ENCODE results near the gene TFAM. TPM values are rescaled to one million over a fixed set of nuclear protein-coding genes. Genes with fewer than 3 reads are reported as not detected.
"Not testable (repeated sequence)": the region's sequence is repeated elsewhere in the genome, so short reads cannot be mapped to it uniquely, and the experiment has no call there.

TFAM gene
- total RNA-seq, 1 donor = 26.3 TPM

- TF ChIP-seq CTCF (IDR thresholded peaks at IDR 0.05; ENCODE audit: insufficient read depth, low read depth, low read length) = no peak
- H3K4me3 ChIP-seq (ENCODE audit: low read depth, low read length) = no peak overlapping the region
- peak; percentile 64 for DNase-seq (ENCODE audit: low read depth)
These were observed 15.4 kb downstream of the TFAM start for GRCh38 chr10:58400609-58401008.

- no peak for DNase-seq (ENCODE audit: low read depth)
- no peak for TF ChIP-seq CTCF (IDR thresholded peaks at IDR 0.05; ENCODE audit: insufficient read depth, low read depth, low read length)
- H3K4me3 ChIP-seq (ENCODE audit: low read depth, low read length) = no peak overlapping the region
These were observed 18.8 kb downstream of the TFAM start for GRCh38 chr10:58404001-58404400.

- H3K4me3 ChIP-seq (ENCODE audit: low read depth, low read length) = no peak overlapping the region
- no peak for DNase-seq (ENCODE audit: low read depth)
- no peak for TF ChIP-seq CTCF (IDR thresholded peaks at IDR 0.05; ENCODE audit: insufficient read depth, low read depth, low read length)
These were observed 24.9 kb downstream of the TFAM start for GRCh38 chr10:58409956-58410610.

- no peak for TF ChIP-seq CTCF (IDR thresholded peaks at IDR 0.05; ENCODE audit: insufficient read depth, low read depth, low read length)
- H3K4me3 ChIP-seq (ENCODE audit: low read depth, low read length) = no peak overlapping the region
- peak; percentile 76 for DNase-seq (ENCODE audit: low read depth)
These were observed 27.3 kb downstream of the TFAM start for GRCh38 chr10:58412502-58412961.

GRCh38 chr10:58414270-58415041 is 29.2 kb downstream of the TFAM start:
- DNase-seq (ENCODE audit: low read depth) = peak; percentile 74
- TF ChIP-seq CTCF (IDR thresholded peaks at IDR 0.05; ENCODE audit: insufficient read depth, low read depth, low read length) = peak; percentile 49
- H3K4me3 ChIP-seq (ENCODE audit: low read depth, low read length) = no peak overlapping the region

- H3K4me3 ChIP-seq (ENCODE audit: low read depth, low read length) = no peak overlapping the region
- DNase-seq (ENCODE audit: low read depth) = no peak
- no peak for TF ChIP-seq CTCF (IDR thresholded peaks at IDR 0.05; ENCODE audit: insufficient read depth, low read depth, low read length)
These were observed 30.5 kb downstream of the TFAM start for GRCh38 chr10:58415757-58416156.

GRCh38 chr10:58417902-58418301 is 32.7 kb downstream of the TFAM start:
- not testable (repeated sequence) for H3K4me3 ChIP-seq (ENCODE audit: low read depth, low read length); DNase-seq (ENCODE audit: low read depth)
